ENCODE results near the gene FAM120C. TPM values are rescaled to one million over a fixed set of nuclear protein-coding genes. Genes with fewer than 3 reads are reported as not detected.

Gene FAM120C, protein sequence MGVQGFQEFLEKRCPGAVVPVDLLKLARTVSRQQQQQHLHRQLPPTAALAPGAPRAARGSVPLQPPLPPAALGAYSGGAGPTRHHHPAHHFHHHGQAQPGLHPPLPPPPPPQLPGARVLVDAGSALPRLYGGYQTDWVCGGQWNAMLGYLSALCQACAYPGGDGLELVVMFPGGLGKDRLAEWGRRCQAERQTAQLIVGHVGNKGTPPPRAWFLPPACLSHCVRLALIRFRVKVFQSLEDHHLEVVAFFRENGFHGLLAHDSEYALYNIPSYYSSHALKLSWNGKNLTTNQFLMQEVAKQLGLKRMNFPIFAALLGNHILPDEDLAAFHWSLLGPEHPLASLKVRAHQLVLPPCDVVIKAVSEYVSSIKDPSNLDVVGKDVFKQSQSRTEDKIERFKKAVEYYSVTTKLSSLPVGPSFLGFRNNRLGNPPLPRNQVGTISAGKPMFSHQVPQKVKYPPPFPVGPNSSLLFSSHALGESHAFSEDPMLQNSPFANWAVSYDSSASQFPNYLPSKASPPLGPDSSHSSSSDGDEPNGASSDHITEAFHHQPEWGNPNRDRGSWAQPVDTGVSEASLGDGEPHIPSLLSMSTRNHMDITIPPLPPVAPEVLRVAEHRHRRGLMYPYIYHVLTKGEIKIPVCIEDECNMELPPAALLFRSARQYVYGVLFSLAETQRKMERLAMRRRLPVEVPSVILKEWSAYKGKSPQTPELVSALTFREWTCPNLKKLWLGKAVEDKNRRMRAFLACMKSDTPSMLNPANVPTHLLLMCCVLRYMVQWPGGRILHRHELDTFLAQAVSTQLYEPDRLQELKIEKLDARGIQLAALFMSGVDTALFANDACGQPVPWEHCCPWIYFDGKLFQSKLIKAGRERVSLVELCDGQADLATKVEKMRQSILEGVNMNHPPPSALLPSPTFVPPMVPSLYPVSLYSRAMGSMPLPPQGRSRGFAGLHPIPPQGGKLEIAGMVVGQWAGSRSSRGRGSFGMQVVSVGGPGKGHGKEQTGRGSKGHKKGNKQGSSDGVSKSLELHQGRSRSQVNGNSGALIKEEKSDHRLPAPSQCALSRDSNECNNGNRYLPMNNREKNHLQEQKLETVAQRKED
- 1 to 10 TPM; 2.7 to 6.8 (median 5.4) TPM for polyA plus RNA-seq (ENCODE audit: low read depth in 6 of 6)

DNA sequence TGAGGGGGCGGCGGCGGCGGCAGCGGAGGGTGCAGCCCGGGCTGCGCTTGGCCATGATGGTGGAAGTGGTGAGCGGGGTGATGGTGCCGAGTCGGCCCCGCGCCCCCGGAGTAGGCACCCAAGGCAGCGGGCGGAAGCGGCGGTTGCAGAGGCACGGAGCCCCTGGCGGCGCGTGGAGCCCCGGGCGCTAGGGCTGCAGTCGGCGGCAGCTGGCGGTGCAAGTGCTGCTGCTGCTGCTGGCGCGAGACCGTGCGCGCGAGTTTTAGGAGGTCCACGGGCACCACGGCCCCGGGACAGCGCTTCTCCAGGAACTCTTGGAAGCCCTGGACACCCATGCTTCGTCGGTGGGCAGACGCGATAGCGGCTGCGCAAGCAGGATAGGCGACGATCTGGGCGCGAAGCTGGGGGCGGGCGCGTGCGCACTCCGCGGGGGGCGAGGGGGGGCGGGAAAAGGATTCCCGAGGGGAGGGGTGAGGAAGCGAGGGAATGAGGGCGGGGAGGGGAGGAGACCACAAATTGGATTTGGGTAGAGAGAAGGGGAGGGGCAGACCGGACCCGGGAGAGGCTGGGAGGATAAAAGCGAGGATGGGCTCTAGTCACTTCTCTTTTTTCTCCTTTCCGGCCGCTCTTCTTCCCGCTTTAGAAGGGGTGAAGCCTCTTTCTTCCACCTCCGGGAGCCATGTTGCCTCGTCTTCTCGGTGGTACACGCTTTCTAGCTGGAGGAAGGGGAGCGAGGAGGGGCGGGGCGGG lies at the start of gene FAM120C:
TSS of gene FAM120C (minus strand) at position 391 of the 750 bp plus-strand sequence. CDS start at position 335, 56 bp downstream.
- Mint-ChIP-seq H3K27ac (peak within 1 kb of the TSS; percentile 53 to 92 (median 82)), H3K4me3 (peak within 1 kb of the TSS; percentile 75 to 96 (median 90)), H3K36me3 (no peaks in the 10 kb centered on the region), H3K27me3 (peaks cover 0 to 5% (median 0%) of the 10 kb centered on the region in 3 donors), H3K4me1 (peaks cover 22 to 35% (median 30%) of the 10 kb centered on the region in 3 donors), H3K9me3 (peaks cover 0 to 5% (median 0%) of the 10 kb centered on the region in 7 donors)
- DNase-seq (peak; percentile 56), ATAC-seq (ENCODE audit: low read depth in 2 of 2) (peak; percentile 69 to 70)

DNA sequence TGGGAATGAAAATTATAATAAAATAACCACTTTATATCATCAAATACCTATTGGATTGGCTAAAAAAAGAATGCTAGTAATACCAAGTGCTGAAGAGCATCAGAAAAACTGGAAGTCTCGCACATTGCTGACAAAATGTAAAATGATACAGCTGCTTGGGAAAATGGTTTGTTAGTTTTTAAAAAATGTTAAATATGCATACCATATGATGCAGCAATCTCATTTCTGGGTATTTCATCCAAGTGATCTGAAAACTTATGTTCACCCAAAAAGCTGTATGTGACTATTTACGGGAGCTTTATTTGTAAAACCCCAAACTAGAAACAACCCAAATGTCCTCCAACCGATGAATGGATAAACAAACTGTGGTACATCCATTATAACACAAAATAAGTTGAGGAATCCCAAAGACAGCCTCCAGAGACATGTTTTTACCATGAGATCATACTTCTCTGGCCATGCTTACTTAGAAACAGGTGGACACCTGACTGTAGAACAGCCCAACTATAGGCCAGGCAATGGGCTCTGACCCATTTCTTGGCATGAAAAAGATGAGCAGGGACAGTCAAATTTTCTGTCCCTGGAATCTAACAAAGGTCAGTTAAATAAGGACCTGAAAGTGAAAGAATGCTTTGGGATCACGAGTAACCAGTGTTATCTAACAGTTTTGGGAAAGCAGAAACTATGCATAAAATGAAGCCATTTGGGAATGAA lies 47.5 kb upstream of the FAM120C start:
- peaks cover 0 to 3% (median 0%) of the 10 kb centered on the region in 7 donors for H3K9me3 Mint-ChIP-seq
- no peaks in the 10 kb centered on the region for H3K4me1 Mint-ChIP-seq
- ATAC-seq (ENCODE audit: low read depth in 2 of 2) (no peak), DNase-seq (no peak)
- H3K27ac Mint-ChIP-seq, result no peak overlapping the region
- H3K27me3 Mint-ChIP-seq, result no peaks in the 10 kb centered on the region
- H3K36me3 Mint-ChIP-seq, result no peaks in the 10 kb centered on the region
- H3K4me3 Mint-ChIP-seq, result no peak overlapping the region

DNA sequence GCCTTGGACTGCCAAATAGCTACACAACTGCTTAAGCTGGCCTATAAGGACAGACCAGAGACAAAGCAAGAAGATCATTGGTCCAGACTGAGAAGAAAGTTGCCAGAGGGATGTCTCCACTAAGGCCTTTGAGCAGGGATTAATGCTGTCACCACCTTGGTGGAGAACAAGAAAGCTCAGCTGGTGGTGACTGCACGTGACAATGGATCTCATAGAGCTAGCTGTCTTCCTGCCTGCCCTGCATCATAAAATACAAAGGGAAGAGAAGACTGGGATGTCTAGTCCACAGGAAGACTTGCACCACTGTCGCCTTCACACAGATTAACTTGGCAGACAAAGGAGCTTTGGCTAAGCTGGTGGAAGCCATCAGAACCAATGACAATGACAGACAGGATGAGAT lies 40.5 kb upstream of the FAM120C start:
- Mint-ChIP-seq H3K9me3 (peaks cover 0 to 4% (median 0%) of the 10 kb centered on the region in 7 donors), H3K36me3 (no peaks in the 10 kb centered on the region), H3K27me3 (no peaks in the 10 kb centered on the region), H3K4me1 (no peaks in the 10 kb centered on the region), H3K4me3 (no peak overlapping the region), H3K27ac (no peak overlapping the region)
- ATAC-seq (ENCODE audit: low read depth in 2 of 2) (no peak), DNase-seq (no peak)

DNA sequence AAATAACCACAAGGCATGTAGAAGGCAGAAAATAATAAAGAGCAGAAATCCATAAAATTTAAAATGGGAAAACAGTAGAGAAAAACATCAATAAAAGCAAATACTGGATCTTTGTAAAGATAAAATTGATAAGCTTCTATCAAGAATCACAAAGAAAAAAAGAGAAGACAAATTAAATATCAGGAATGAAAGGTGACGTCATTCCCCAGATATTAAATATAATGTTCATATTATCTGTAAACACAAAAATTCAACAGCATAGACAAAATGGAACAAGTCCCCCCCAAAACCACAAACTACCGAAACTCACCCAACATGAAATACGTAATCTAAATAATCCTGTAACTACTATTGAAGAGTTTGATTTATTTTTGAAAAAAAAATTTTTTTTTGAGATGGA lies 30.5 kb upstream of the FAM120C start:
- ATAC-seq (ENCODE audit: low read depth in 2 of 2) (no peak), DNase-seq (no peak)
- Mint-ChIP-seq H3K36me3 (peaks cover 0 to 4% of the 10 kb centered on the region in 2 donors), H3K9me3 (peaks cover 0 to 6% (median 3%) of the 10 kb centered on the region in 7 donors), H3K27me3 (no peaks in the 10 kb centered on the region), H3K4me1 (no peaks in the 10 kb centered on the region), H3K27ac (no peak overlapping the region), H3K4me3 (no peak overlapping the region)

DNA sequence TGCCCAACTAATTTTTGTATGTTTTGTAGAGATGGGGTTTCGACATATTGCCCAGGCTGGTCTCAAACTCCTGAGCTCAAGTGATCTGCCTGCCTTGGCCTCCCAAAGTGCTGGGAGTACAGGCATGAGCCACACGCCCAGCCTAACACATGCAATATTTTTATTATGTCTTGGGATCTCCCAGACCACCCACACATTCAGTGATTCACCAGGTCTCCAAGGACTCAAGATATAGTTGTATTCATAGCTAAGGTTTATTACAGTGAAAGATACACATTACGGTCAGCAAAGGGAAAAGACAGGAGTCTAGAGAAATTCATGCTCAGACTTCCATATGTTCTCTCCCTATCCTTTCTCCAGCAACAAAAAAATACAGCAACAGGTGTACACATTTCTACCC lies 25.5 kb upstream of the FAM120C start:
- DNase-seq, result no peak
- no peaks in the 10 kb centered on the region for H3K4me1 Mint-ChIP-seq
- peaks cover 0 to 13% (median 4%) of the 10 kb centered on the region in 3 donors for H3K27me3 Mint-ChIP-seq
- no peak overlapping the region for H3K27ac Mint-ChIP-seq
- no peak for ATAC-seq (ENCODE audit: low read depth in 2 of 2)
- H3K4me3 Mint-ChIP-seq, result no peak overlapping the region
- peaks cover 0 to 1% (median 0%) of the 10 kb centered on the region in 7 donors for H3K9me3 Mint-ChIP-seq
- H3K36me3 Mint-ChIP-seq, result peaks cover 0 to 4% of the 10 kb centered on the region in 2 donors

DNA sequence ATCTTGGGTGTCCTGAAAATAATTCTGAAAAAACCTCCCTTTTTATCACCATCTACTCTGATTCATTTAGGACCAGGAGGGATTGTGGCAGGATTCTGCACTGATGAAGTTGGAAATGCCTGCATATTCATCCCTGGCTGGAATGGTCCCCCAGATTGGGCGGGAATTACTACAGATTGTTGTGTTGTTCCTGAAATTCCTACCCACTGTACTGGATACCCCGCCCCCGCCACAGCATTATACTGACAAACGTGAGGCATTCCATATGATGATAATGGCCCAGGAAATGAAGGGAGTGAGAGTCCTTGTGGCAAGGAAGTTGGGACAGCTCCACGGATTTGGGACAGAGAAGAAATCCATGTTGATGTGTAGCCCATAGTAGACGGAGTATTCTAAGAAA lies 15.2 kb upstream of the FAM120C start:
- Mint-ChIP-seq H3K9me3 (no peaks in the 10 kb centered on the region), H3K4me1 (no peaks in the 10 kb centered on the region), H3K27me3 (peaks cover 0 to 18% (median 0%) of the 10 kb centered on the region in 3 donors), H3K4me3 (no peak overlapping the region), H3K36me3 (no peaks in the 10 kb centered on the region), H3K27ac (no peak overlapping the region)
- no peak for ATAC-seq (ENCODE audit: low read depth in 2 of 2)
- DNase-seq, result no peak

DNA sequence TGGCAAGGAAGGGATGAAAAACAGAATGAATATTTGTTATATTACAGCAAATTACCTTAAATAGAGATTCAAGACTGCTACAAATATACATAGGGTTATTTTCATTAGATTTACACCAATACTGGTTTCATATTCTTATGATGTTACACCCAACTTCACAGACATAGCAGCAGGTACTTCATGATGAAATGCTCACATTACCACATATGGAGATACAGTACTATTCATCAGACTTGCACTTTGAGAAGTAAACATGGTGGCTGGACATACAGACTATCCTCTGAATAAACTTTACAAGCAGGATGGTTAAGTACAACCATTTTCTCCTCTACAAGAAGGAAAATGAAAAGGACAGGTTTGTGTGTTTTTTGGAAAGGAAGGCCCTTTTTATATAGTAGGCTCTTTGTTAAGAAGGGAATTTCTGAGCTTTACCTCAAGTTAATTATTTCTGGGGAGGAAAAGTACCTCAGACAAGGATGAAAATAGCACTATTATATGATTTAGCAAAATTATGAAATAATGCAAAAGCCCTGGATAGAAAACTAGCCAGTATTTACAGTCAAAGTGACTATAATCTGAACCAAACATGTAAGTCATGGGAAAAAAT lies 12.0 kb upstream of the FAM120C start:
- no peaks in the 10 kb centered on the region for H3K4me1 Mint-ChIP-seq
- no peaks in the 10 kb centered on the region for H3K9me3 Mint-ChIP-seq
- H3K27me3 Mint-ChIP-seq, result peaks cover 0 to 15% (median 0%) of the 10 kb centered on the region in 3 donors
- no peaks in the 10 kb centered on the region for H3K36me3 Mint-ChIP-seq
- H3K4me3 Mint-ChIP-seq, result no peak overlapping the region
- DNase-seq (no peak), ATAC-seq (ENCODE audit: low read depth in 2 of 2) (no peak)
- no peak overlapping the region for H3K27ac Mint-ChIP-seq

DNA sequence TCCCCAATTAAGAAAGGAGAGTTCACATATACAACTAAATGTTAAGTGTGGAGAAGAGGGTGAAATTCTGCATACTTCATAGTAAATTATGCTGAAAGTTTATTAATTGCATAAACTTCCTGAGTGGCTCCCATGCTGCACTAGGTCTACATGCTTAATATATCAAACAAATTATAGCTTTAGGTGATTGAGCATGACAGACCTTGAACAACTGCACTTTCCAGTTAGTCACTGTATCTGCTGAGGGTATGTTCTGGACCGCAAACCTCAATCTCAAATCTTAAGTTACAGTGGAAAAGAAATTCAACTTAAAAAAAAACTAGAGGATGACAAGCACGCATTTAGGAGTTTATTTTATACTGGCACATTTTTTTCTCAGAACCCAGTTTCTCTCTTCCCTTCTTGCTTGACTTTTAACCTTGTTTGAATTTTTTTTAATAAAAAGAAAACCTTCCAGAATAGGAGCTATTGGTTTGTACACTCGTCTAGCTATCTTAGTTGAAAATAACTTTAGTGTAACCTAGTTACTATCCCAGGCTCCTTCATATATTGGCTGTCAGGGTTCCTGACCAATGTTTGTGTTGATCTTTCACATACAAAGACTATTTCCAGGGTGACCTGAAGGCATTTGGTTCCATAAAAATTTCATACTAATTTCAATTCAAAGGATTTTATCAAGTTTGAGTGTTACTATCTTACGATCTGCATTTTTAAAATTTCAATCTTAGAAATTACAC lies 10.2 kb upstream of the FAM120C start:
- H3K4me3 Mint-ChIP-seq, result no peak overlapping the region
- no peaks in the 10 kb centered on the region for H3K27me3 Mint-ChIP-seq

DNA sequence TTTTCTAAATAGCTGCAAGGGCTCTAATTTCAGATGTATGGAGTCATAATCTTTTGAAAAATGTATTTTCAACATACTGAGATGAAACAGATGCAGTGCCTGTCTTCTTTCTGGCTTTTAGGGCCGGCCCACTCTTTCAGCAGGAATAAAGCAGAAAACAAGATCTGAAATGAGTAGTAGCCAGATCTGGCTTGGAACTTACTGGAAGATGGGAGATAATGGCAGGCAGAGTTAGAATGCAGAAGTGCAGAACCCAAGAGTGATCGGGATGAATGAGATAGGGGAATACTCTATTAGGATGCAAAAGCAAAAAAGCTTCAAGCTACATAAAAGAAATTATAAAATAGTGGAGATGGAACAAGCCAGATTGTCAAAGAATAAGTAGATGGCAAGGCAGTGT lies 1.4 kb upstream of the FAM120C start:
- peaks cover 22 to 33% (median 26%) of the 10 kb centered on the region in 3 donors for H3K4me1 Mint-ChIP-seq
- H3K4me3 Mint-ChIP-seq, result no peak overlapping the region
- H3K36me3 Mint-ChIP-seq, result no peaks in the 10 kb centered on the region
- peaks cover 0 to 5% (median 0%) of the 10 kb centered on the region in 3 donors for H3K27me3 Mint-ChIP-seq
- no peak for DNase-seq
- H3K27ac Mint-ChIP-seq, result peak overlapping the region in 1 of 6 donors; percentile 58
- ATAC-seq (ENCODE audit: low read depth in 2 of 2), result no peak
- H3K9me3 Mint-ChIP-seq, result peaks cover 0 to 5% (median 0%) of the 10 kb centered on the region in 7 donors

More for the DNA sequence above, 10.2 kb upstream of the FAM120C start:
- H3K27ac Mint-ChIP-seq, result no peak overlapping the region
- DNase-seq, result no peak
- no peaks in the 10 kb centered on the region for H3K4me1 Mint-ChIP-seq
- no peaks in the 10 kb centered on the region for H3K36me3 Mint-ChIP-seq
- no peaks in the 10 kb centered on the region for H3K9me3 Mint-ChIP-seq
- no peak for ATAC-seq (ENCODE audit: low read depth in 2 of 2)

DNA sequence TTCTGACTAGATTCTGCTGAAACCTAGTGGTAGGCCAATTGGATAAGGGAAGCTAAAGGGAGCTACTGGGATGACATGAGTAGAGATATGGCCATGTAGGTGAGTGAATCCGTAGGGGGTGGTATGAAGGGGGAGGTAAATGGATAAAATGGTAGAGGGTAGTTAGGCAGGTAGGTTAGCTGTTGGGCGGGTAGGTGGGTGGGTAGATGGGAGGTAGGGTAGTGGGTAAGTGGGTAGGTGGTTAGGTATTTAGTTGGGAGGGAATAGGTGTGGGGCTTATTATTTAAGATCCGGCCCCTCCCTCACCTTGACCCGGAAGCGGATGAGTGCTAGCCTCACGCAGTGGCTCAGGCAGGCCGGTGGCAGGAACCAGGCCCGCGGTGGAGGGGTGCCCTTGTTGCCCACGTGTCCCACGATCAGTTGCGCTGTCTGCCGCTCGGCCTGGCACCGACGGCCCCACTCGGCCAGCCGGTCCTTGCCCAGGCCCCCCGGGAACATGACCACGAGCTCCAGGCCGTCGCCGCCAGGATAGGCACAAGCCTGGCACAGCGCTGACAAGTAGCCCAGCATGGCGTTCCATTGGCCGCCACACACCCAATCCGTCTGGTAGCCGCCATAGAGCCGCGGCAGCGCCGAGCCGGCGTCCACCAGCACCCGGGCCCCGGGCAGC lies 725 bp downstream of the FAM120C start:
- Mint-ChIP-seq H3K4me3 (peak overlapping the region; percentile 69 to 91 (median 88)), H3K36me3 (no peaks in the 10 kb centered on the region), H3K27me3 (peaks cover 0 to 5% (median 0%) of the 10 kb centered on the region in 3 donors), H3K27ac (peak overlapping the region; percentile 23 to 81 (median 66)), H3K9me3 (peaks cover 0 to 5% (median 0%) of the 10 kb centered on the region in 7 donors), H3K4me1 (peaks cover 27 to 42% (median 36%) of the 10 kb centered on the region in 3 donors)
- peak; percentile 69 to 74 for ATAC-seq (ENCODE audit: low read depth in 2 of 2)
- DNase-seq, result peak; percentile 48

Data from naive B cell (primary cell).